Central memory CD8-positive, alpha-beta T cell (primary cell): Measurements from ENCODE around the gene CLP1.

ENCODE experiments used
- ATAC-seq: fragments of 150-1000 bp; cut with Tn5 transposase; replicated peaks from 2 replicates; pipeline ENCODE4 v1.10.0; 2022; ENCODE audit warnings: mild to moderate bottlenecking, moderate FRiP score, moderate number of reproducible peaks; ENCODE audit not compliant: poor library complexity, severe bottlenecking; ENCODE audit errors: extremely low read depth
- DNase-seq, 2 donors: peaks; one replicate each; pipeline ENCODE4 v3.0.0; 2021; ENCODE audit warnings: low spot score in 2 of 2
- H3K27ac Mint-ChIP-seq: one replicate; pipeline ENCODE4 v1.8.0; 2022; ENCODE audit warnings: low read depth, mild to moderate bottlenecking, moderate library complexity, mixed read lengths
- H3K27me3 Mint-ChIP-seq: one replicate; pipeline ENCODE4 v1.8.0; 2022; ENCODE audit warnings: mixed read lengths
- H3K36me3 Mint-ChIP-seq: one replicate; pipeline ENCODE4 v1.8.0; 2022; ENCODE audit warnings: mild to moderate bottlenecking, moderate library complexity, mixed read lengths; ENCODE audit not compliant: insufficient read depth
- H3K4me1 Mint-ChIP-seq: one replicate; pipeline ENCODE4 v1.8.0; 2022; ENCODE audit warnings: mixed read lengths
- H3K4me3 Mint-ChIP-seq: one replicate; pipeline ENCODE4 v1.8.0; 2022; ENCODE audit warnings: mild to moderate bottlenecking, moderate library complexity, mixed read lengths
- H3K9me3 Mint-ChIP-seq: one replicate; pipeline ENCODE4 v1.8.0; 2022; ENCODE audit warnings: mixed read lengths

CLP1 gene

GRCh38 chr11:57653163-57653562, 4.4 kb upstream of the CLP1 start:
- Mint-ChIP-seq H3K9me3 (no peaks in the 10 kb centered on the region), H3K27ac (peak overlapping the region; percentile 52), H3K4me1 (peaks cover 42% of the 10 kb centered on the region), H3K36me3 (peaks cover 23% of the 10 kb centered on the region), H3K4me3 (no peak overlapping the region), H3K27me3 (peaks cover 12% of the 10 kb centered on the region)
- DNase-seq (no peak), ATAC-seq (no peak)

GRCh38 chr11:57656885-57657193, 723 bp upstream of the CLP1 start:
- no peak for ATAC-seq
- peak overlapping the region; percentile 96 for H3K4me3 Mint-ChIP-seq
- DNase-seq = no peak
- H3K27me3 Mint-ChIP-seq = no peaks in the 10 kb centered on the region
- H3K27ac Mint-ChIP-seq = peak overlapping the region; percentile 93
- H3K9me3 Mint-ChIP-seq = no peaks in the 10 kb centered on the region
- peaks cover 35% of the 10 kb centered on the region for H3K36me3 Mint-ChIP-seq
- H3K4me1 Mint-ChIP-seq = peaks cover 26% of the 10 kb centered on the region

GRCh38 chr11:57658023-57658361, 430 bp downstream of the CLP1 start:
- peaks cover 24% of the 10 kb centered on the region for H3K4me1 Mint-ChIP-seq

GRCh38 chr11:57659669-57660068, 2.1 kb downstream of the CLP1 start:
- Mint-ChIP-seq H3K36me3 (peaks cover 35% of the 10 kb centered on the region), H3K4me3 (no peak overlapping the region), H3K27ac (no peak overlapping the region), H3K27me3 (no peaks in the 10 kb centered on the region), H3K4me1 (peaks cover 19% of the 10 kb centered on the region), H3K9me3 (no peaks in the 10 kb centered on the region)
- ATAC-seq = no peak
- no peak for DNase-seq

More at GRCh38 chr11:57658023-57658361, 430 bp downstream of the CLP1 start:
- H3K27me3 Mint-ChIP-seq = no peaks in the 10 kb centered on the region
- H3K4me3 Mint-ChIP-seq = peak overlapping the region; percentile 96
- no peaks in the 10 kb centered on the region for H3K9me3 Mint-ChIP-seq
- peak overlapping the region; percentile 93 for H3K27ac Mint-ChIP-seq
- H3K36me3 Mint-ChIP-seq = peaks cover 36% of the 10 kb centered on the region
- DNase-seq (no peak), ATAC-seq (peak; percentile 41)

- Mint-ChIP-seq H3K27me3 (no peaks in the 10 kb centered on the region), H3K4me3 (no peak overlapping the region), H3K27ac (no peak overlapping the region), H3K4me1 (peaks cover 18% of the 10 kb centered on the region), H3K9me3 (no peaks in the 10 kb centered on the region), H3K36me3 (peaks cover 46% of the 10 kb centered on the region)
- ATAC-seq = no peak
- DNase-seq = no peak
These were observed 5.3 kb downstream of the CLP1 start for GRCh38 chr11:57662893-57663292.

- ATAC-seq = no peak
- Mint-ChIP-seq H3K27ac (no peak overlapping the region), H3K4me3 (no peak overlapping the region), H3K36me3 (peaks cover 45% of the 10 kb centered on the region), H3K4me1 (peaks cover 17% of the 10 kb centered on the region), H3K27me3 (no peaks in the 10 kb centered on the region), H3K9me3 (no peaks in the 10 kb centered on the region)
- DNase-seq = no peak
These were observed 6.4 kb downstream of the CLP1 start for GRCh38 chr11:57663975-57664374.

GRCh38 chr11:57667117-57667735, 9.7 kb downstream of the CLP1 start:
- Mint-ChIP-seq H3K27me3 (no peaks in the 10 kb centered on the region), H3K27ac (peak overlapping the region; percentile 99), H3K36me3 (peaks cover 35% of the 10 kb centered on the region), H3K4me1 (peaks cover 47% of the 10 kb centered on the region), H3K9me3 (no peaks in the 10 kb centered on the region), H3K4me3 (peak overlapping the region; percentile 100)
- DNase-seq (peak in 1 of 2 donors; percentile 64), ATAC-seq (peak; percentile 71)

GRCh38 chr11:57667736-57668433, 10.3 kb downstream of the CLP1 start, which contains the start of gene ZDHHC5:
Gene ZDHHC5 (plus strand): TSS chr11:57668114. CDS start chr11:57673091, 4,977 bp downstream.
- Mint-ChIP-seq H3K4me1 (peaks cover 52% of the 10 kb centered on the region), H3K27ac (peak within 1 kb of the TSS; percentile 99), H3K27me3 (no peaks in the 10 kb centered on the region), H3K9me3 (no peaks in the 10 kb centered on the region), H3K36me3 (peaks cover 36% of the 10 kb centered on the region), H3K4me3 (peak within 1 kb of the TSS; percentile 100)
- ATAC-seq (peak; percentile 89), DNase-seq (peak; percentile 97 to 100)

GRCh38 chr11:57668434-57668782, 10.8 kb downstream of the CLP1 start:
- peak overlapping the region; percentile 99 for H3K27ac Mint-ChIP-seq
- DNase-seq (no peak), ATAC-seq (peak; percentile 0)
- H3K4me1 Mint-ChIP-seq = peaks cover 58% of the 10 kb centered on the region
- H3K9me3 Mint-ChIP-seq = no peaks in the 10 kb centered on the region
- H3K36me3 Mint-ChIP-seq = peaks cover 41% of the 10 kb centered on the region
- H3K4me3 Mint-ChIP-seq = peak overlapping the region; percentile 100
- H3K27me3 Mint-ChIP-seq = no peaks in the 10 kb centered on the region

GRCh38 chr11:57674251-57674650, 16.7 kb downstream of the CLP1 start:
- Mint-ChIP-seq H3K36me3 (peaks cover 53% of the 10 kb centered on the region), H3K27ac (peak overlapping the region; percentile 20), H3K27me3 (no peaks in the 10 kb centered on the region), H3K4me3 (no peak overlapping the region), H3K9me3 (no peaks in the 10 kb centered on the region), H3K4me1 (peaks cover 71% of the 10 kb centered on the region)
- ATAC-seq = no peak
- DNase-seq = no peak

GRCh38 chr11:57675176-57675941, 17.8 kb downstream of the CLP1 start:
- Mint-ChIP-seq H3K36me3 (peaks cover 53% of the 10 kb centered on the region), H3K27me3 (no peaks in the 10 kb centered on the region), H3K27ac (peak overlapping the region; percentile 51), H3K9me3 (no peaks in the 10 kb centered on the region), H3K4me3 (no peak overlapping the region), H3K4me1 (peaks cover 65% of the 10 kb centered on the region)
- DNase-seq (no peak), ATAC-seq (no peak)

- Mint-ChIP-seq H3K27ac (no peak overlapping the region), H3K36me3 (peaks cover 61% of the 10 kb centered on the region), H3K27me3 (no peaks in the 10 kb centered on the region), H3K4me1 (peaks cover 56% of the 10 kb centered on the region), H3K9me3 (no peaks in the 10 kb centered on the region), H3K4me3 (no peak overlapping the region)
- ATAC-seq (no peak), DNase-seq (no peak)
These were observed 21.8 kb downstream of the CLP1 start for GRCh38 chr11:57679396-57679795.

- Mint-ChIP-seq H3K27me3 (no peaks in the 10 kb centered on the region), H3K36me3 (peaks cover 68% of the 10 kb centered on the region)
- DNase-seq = no peak
These were observed 23.0 kb downstream of the CLP1 start for GRCh38 chr11:57680552-57680874.

More at GRCh38 chr11:57680552-57680874, 23.0 kb downstream of the CLP1 start:
- no peak for ATAC-seq
- H3K4me3 Mint-ChIP-seq = no peak overlapping the region
- H3K9me3 Mint-ChIP-seq = no peaks in the 10 kb centered on the region
- peak overlapping the region; percentile 61 for H3K27ac Mint-ChIP-seq
- peaks cover 46% of the 10 kb centered on the region for H3K4me1 Mint-ChIP-seq
